GM11168 (cell line): Measurements from ENCODE around the gene SCUBE1.
"Not testable (repeated sequence)": the region's sequence is repeated elsewhere in the genome, so short reads cannot be mapped to it uniquely, and the experiment has no call there.

Source experiments
- in situ Hi-C: fragments of 300-500 bp; cut with MboI; formaldehyde crosslinking; loops from one replicate; pipeline ENCODE4 v1.12.0; 2022; ENCODE audit warnings: low sequenced_read_pairs; ENCODE audit not compliant: unreplicated experiment

Gene SCUBE1

GRCh38 chr22:43363315-43364168 lies 20.4 kb upstream of the SCUBE1 start:
- in situ Hi-C loops = no loop called here

- in situ Hi-C loops = no loop called here
Measured at GRCh38 chr22:43360576-43360975, 17.4 kb upstream of the SCUBE1 start.

GRCh38 chr22:43356881-43357280 lies 13.7 kb upstream of the SCUBE1 start:
- in situ Hi-C loops = no loop called here

- in situ Hi-C loops = not testable (repeated sequence)
Measured at GRCh38 chr22:43355688-43356087, 12.5 kb upstream of the SCUBE1 start.

GRCh38 chr22:43351966-43352345 lies 8.8 kb upstream of the SCUBE1 start:
- in situ Hi-C loops = no loop called here

- in situ Hi-C loops = loop anchor here (10.0 kb wide), 1 partner anchor 75 kb away; no protein-coding TSS in a partner anchor
Measured at GRCh38 chr22:43349636-43350035, 6.5 kb upstream of the SCUBE1 start.

- in situ Hi-C loops = loop anchor here (10.0 kb wide), 1 partner anchor 72 kb away; no protein-coding TSS in a partner anchor
Measured at GRCh38 chr22:43346521-43346929, 3.4 kb upstream of the SCUBE1 start.

- in situ Hi-C loops = loop anchor here (10.0 kb wide), 1 partner anchor 71 kb away; no protein-coding TSS in a partner anchor
Measured at GRCh38 chr22:43345761-43346301, 2.7 kb upstream of the SCUBE1 start.

GRCh38 chr22:43345356-43345755 lies 2.2 kb upstream of the SCUBE1 start:
- in situ Hi-C loops = loop anchor here (10.0 kb wide), 1 partner anchor 71 kb away; no protein-coding TSS in a partner anchor

- in situ Hi-C loops = loop anchor here (10.0 kb wide), 1 partner anchor 70 kb away; no protein-coding TSS in a partner anchor
Measured at GRCh38 chr22:43344520-43344787, 1.3 kb upstream of the SCUBE1 start.

- in situ Hi-C loops = loop anchor here (10.0 kb wide), 1 partner anchor 69 kb away; no protein-coding TSS in a partner anchor
Measured at GRCh38 chr22:43343670-43344519, 723 bp upstream of the SCUBE1 start.

- in situ Hi-C loops = loop anchor here (10.0 kb wide), 1 partner anchor 68 kb away; no protein-coding TSS in a partner anchor
Measured at GRCh38 chr22:43342347-43343261, 568 bp downstream of the SCUBE1 start.

- in situ Hi-C loops = loop anchor here (10.0 kb wide), 1 partner anchor 67 kb away; no protein-coding TSS in a partner anchor
Measured at GRCh38 chr22:43341565-43341964, 1.6 kb downstream of the SCUBE1 start.

GRCh38 chr22:43338766-43339345 lies 4.3 kb downstream of the SCUBE1 start:
- in situ Hi-C loops = no loop called here

- in situ Hi-C loops = no loop called here
Measured at GRCh38 chr22:43337946-43338345, 5.2 kb downstream of the SCUBE1 start.

- in situ Hi-C loops = no loop called here
Measured at GRCh38 chr22:43337385-43337784, 5.8 kb downstream of the SCUBE1 start.

- in situ Hi-C loops = no loop called here
Measured at GRCh38 chr22:43334378-43334777, 8.8 kb downstream of the SCUBE1 start.

GRCh38 chr22:43333978-43334377 lies 9.2 kb downstream of the SCUBE1 start:
- in situ Hi-C loops = no loop called here

- in situ Hi-C loops = no loop called here
Measured at GRCh38 chr22:43333156-43333555, 10.0 kb downstream of the SCUBE1 start.
